AG09319 (cell line): Measurements from ENCODE around the gene PNPLA1.

ENCODE experiments used
- DNase-seq: peaks from one replicate; pipeline ENCODE4 v3.0.0-alpha.2; 2010; ENCODE audit warnings: low read depth; ENCODE audit errors: extremely low read depth
- CTCF ChIP-seq: IDR thresholded peaks from 2 replicates; pipeline ENCODE4 v1.5.1; 2011; ENCODE audit warnings: low read depth, mild to moderate bottlenecking, inconsistent platforms, low read length, moderate library complexity

The PNPLA1 gene

GRCh38 chr6:36267731-36268477 lies 2.0 kb upstream of the PNPLA1 start:
- no peak for DNase-seq
- no peak for TF ChIP-seq CTCF

GRCh38 chr6:36268478-36269275 lies 1.2 kb upstream of the PNPLA1 start:
- no peak for TF ChIP-seq CTCF
- no peak for DNase-seq

- no peak for DNase-seq
- TF ChIP-seq CTCF = no peak
Observed at GRCh38 chr6:36272234-36272633, 2.4 kb downstream of the PNPLA1 start.

GRCh38 chr6:36273067-36273466 lies 3.2 kb downstream of the PNPLA1 start:
- no peak for DNase-seq
- TF ChIP-seq CTCF = no peak

- no peak for DNase-seq
- no peak for TF ChIP-seq CTCF
Observed at GRCh38 chr6:36273802-36274514, 4.1 kb downstream of the PNPLA1 start.

GRCh38 chr6:36276581-36277536 lies 7.0 kb downstream of the PNPLA1 start:
- no peak for DNase-seq
- no peak for TF ChIP-seq CTCF
